ENCODE data around the gene WWP2.

Gene WWP2

DNA sequence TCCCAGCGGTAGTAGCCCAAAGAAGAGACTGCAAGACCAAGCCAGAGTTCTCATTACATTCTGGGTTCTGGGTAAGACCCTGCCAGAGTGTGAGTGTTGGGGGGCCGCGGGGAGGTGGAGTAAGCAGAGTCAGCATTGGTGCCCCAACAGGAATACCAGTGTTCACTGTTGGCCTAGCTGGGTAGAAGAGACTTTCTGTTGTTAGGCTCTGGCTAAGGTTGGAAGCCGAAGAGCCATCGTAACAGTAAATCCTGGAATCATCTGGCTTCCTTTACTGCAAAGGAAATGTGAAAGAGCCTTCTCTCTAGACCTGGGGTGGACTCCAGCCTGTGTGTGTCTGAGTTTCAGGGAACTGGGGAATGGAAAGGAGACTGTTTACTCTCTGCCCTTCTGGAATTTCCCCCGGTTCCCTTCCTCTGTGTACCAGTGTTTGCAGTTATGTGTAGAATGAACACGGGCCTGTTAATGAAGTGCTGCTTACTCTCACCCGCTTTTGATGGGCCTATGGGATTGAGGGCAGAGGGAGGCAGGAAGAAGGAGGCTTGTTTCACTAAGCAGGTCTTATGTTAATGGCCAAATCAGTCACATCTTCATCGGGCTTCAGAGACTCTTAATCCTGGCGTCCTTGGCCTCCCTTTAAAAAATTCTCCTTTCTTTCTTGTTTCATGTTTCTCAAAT is 68.5 kb downstream of the WWP2 start:
- TF ChIP-seq, protein P1, sequence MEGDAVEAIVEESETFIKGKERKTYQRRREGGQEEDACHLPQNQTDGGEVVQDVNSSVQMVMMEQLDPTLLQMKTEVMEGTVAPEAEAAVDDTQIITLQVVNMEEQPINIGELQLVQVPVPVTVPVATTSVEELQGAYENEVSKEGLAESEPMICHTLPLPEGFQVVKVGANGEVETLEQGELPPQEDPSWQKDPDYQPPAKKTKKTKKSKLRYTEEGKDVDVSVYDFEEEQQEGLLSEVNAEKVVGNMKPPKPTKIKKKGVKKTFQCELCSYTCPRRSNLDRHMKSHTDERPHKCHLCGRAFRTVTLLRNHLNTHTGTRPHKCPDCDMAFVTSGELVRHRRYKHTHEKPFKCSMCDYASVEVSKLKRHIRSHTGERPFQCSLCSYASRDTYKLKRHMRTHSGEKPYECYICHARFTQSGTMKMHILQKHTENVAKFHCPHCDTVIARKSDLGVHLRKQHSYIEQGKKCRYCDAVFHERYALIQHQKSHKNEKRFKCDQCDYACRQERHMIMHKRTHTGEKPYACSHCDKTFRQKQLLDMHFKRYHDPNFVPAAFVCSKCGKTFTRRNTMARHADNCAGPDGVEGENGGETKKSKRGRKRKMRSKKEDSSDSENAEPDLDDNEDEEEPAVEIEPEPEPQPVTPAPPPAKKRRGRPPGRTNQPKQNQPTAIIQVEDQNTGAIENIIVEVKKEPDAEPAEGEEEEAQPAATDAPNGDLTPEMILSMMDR (IDR thresholded peaks at IDR 0.05; ENCODE audit: control insufficient read depth, insufficient read depth, low read depth, low read length, missing control alignments), result no peak
- no peak for DNase-seq (ENCODE audit: low read depth)
- H3K4me3 ChIP-seq (ENCODE audit: control insufficient read depth, low read depth, low read length), result no peak overlapping the region

DNA sequence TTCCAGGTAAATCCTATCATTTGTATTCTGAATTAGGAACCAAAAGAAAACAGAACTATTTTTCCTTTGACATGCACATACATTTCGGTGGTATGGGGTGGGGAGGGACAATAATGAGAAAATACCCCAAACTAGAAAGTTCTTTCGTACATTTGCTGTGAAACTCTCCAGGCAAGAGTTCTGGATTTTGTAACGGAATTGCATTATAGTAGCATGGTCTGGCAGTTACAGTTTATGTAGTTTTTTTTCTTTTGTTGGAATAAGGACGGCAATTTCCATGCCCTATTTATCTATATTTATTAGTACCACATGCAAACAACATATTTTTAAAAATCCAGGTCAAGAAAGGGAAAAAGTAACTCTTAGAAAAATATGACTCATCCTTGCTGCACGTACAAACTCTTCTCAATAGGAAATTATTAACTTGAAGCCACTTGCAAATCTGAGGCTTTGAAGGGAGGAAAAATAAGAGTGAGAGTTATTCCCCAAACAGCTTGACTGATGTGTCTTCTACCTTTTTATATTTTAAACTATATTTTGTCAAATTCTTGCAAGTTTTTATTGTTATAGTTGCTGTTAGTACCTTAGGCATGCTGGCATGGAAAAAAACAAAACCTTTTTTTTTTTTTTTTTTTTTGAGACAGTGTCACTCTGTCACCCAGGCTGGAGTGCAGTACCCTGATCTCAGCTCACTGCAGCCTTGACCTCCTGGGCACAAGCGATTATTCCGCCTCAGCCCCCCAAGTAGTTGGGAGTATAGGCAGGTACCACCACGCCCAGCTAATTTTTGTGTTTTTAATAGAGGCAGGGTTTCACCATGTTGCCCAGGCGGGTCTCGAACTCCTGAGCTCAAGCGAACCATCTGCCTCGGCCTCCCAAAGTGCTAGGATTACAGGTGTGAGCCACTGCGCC is 69.3 kb downstream of the WWP2 start:
- TF ChIP-seq, protein P1 (IDR thresholded peaks at IDR 0.05; ENCODE audit: control insufficient read depth, insufficient read depth, low read depth, low read length, missing control alignments), result no peak
- peak; percentile 25 for DNase-seq (ENCODE audit: low read depth)
- no peak overlapping the region for H3K4me3 ChIP-seq (ENCODE audit: control insufficient read depth, low read depth, low read length)

DNA sequence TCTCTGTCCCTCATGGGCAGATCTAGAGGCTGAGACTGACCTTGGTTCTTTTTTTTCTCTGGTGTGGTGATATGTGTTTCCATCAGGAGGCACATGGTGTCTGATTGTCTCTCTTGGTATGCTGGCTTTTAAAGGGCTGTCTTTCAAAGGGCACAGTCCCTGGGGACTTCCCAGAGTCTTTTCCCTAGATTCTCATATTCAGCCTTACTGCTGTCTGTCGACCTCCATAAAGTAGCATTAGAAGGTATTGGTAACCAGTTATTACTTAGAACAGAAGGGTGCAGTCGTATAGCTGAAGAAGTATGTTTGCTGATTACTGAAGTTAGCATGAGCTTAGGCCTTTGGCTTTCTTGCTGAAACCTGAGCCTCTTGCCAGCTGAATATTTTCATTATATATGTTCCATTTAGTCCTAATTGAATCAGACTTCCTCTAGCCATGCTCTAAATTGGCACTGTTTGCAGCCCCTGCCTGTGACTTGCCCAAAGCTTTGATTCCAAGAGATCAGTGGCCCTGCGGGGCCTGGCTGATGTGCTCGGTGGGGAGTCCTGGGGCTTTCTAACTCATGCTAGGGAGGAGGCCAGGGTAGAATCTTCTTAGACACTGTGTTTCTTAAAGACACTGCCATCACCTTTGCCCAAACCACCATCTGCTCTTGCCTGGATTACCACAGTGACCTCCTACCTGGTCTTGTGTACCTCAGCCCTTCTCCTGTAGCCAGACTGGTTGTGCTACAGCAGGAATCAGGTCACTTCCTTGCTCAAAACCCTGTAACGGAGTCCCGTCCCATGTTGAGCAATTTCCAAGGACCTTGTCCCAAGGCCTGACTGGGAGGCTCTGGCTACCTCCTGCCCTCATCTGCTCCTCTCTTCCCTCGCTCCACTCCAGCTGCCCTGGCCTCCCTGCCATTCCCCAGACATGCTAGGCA is 71.5 kb downstream of the WWP2 start:
- peak; percentile 4 for DNase-seq (ENCODE audit: low read depth)
- TF ChIP-seq, protein P1 (IDR thresholded peaks at IDR 0.05; ENCODE audit: control insufficient read depth, insufficient read depth, low read depth, low read length, missing control alignments), result no peak
- H3K4me3 ChIP-seq (ENCODE audit: control insufficient read depth, low read depth, low read length), result no peak overlapping the region

DNA sequence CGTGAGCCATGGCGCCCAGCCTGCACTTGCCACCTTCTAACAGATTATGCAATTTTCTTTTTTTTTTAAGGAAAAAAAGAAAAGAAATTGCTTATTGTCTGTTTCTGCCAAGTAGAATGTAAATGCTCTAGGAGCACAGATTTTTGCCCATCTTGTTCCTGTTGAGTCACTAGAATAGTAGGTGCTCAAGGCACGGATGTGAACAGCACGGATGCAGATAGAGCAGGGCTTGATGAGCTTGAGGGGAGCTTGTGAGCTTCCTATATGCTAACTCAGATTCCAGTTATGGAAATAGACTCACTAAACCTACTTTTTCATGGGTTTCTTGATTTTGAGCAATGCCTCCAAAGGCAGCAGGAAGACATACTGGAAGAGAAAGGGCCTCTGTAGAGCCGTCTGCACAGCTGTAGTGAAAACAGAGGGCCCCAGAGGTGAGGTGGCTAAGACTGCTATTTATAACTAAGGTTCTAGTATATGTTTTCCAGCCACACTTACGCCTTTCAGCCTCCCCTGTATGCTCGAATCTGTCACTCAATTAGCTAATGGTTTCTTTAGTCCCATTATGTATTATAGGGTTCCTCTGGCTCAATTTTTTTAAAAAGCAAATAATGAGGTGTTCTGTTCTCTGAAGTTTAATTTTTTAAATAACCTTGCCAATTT is 72.8 kb downstream of the WWP2 start:
- no peak for DNase-seq (ENCODE audit: low read depth)
- TF ChIP-seq, protein P1 (IDR thresholded peaks at IDR 0.05; ENCODE audit: control insufficient read depth, insufficient read depth, low read depth, low read length, missing control alignments), result no peak
- no peak overlapping the region for H3K4me3 ChIP-seq (ENCODE audit: control insufficient read depth, low read depth, low read length)

DNA sequence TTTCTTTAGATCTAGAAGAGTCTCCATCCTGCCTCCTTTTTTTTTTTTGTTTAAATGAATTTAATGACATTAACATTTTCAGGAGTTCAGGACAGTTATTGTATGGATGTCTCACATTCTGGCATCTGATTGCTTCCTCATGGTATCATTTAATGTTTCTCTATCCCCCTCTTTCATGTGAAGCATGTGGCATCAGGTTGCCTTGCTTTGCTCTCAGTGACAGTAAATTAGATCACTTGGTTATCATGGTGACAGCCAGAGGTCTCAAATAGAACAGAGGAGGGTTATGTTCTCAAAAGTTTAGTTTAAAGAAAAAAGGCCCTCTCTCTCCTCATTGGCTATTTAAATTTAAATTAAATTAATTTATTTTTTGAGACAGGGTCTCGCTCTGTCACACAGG is 74.1 kb downstream of the WWP2 start:
- no peak overlapping the region for H3K4me3 ChIP-seq (ENCODE audit: control insufficient read depth, low read depth, low read length)
- TF ChIP-seq, protein P1 (IDR thresholded peaks at IDR 0.05; ENCODE audit: control insufficient read depth, insufficient read depth, low read depth, low read length, missing control alignments), result no peak
- no peak for DNase-seq (ENCODE audit: low read depth)

DNA sequence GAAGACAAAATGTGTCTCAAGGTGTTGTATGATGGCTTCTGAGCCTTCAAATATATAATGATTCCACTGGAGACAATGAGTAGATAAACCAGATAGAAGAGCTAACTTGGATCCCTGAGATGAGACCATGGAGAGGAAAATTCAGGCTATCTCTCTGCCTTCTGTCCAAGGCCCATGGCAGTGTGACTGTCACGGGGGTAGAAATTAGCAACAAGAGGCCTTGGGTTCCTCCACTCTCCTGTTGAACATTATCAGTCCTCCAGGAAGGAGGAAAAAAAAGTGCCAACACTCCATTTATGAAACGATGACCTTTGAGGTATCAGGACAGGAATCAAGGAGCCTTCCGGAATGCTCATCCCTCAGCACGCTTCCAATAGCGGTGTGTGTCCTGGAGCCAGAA is 75.2 kb downstream of the WWP2 start:
- H3K4me3 ChIP-seq (ENCODE audit: control insufficient read depth, low read depth, low read length), result no peak overlapping the region
- TF ChIP-seq, protein P1 (IDR thresholded peaks at IDR 0.05; ENCODE audit: control insufficient read depth, insufficient read depth, low read depth, low read length, missing control alignments), result no peak
- no peak for DNase-seq (ENCODE audit: low read depth)

Measured in AG09309 (cell line).